Neural progenitor cell (in vitro differentiated cells): ENCODE measurements around the gene KRTAP9-8. TPM values are rescaled to one million over a fixed set of nuclear protein-coding genes. Genes with fewer than 3 reads are reported as not detected.
"Not testable (repeated sequence)": the region's sequence is repeated elsewhere in the genome, so short reads cannot be mapped to it uniquely, and the experiment has no call there.

Experiments used
- DNase-seq: peaks from one replicate; pipeline ENCODE4 v3.0.0-alpha.2; 2016; ENCODE audit warnings: low spot score
- H2AFZ ChIP-seq: fragments of 200-600 bp; sonication (generic); replicated peaks from 2 replicates; pipeline ENCODE4 v1.6.1; 2016; ENCODE audit warnings: antibody characterized with exemption
- H3F3A ChIP-seq: fragments of 200-600 bp; sonication (generic); 2 replicates; pipeline ENCODE4 v1.6.1; 2016; ENCODE audit warnings: antibody characterized with exemption, low read depth
- H3K27ac ChIP-seq: fragments of 200-600 bp; sonication (generic); 2 replicates; pipeline ENCODE4 v1.5.1; 2016; ENCODE audit warnings: mild to moderate bottlenecking
- H3K27me3 ChIP-seq: fragments of 200-600 bp; sonication (generic); 2 replicates; pipeline ENCODE4 v1.6.1; 2016; ENCODE audit warnings: mild to moderate bottlenecking, moderate library complexity
- H3K36me3 ChIP-seq: fragments of 200-600 bp; sonication (generic); 2 replicates; pipeline ENCODE4 v1.5.1; 2016
- H3K4me1 ChIP-seq: fragments of 200-600 bp; sonication (generic); 2 replicates; pipeline ENCODE4 v1.6.1; 2016; ENCODE audit warnings: mixed run types
- H3K4me2 ChIP-seq: fragments of 200-600 bp; sonication (generic); 2 replicates; pipeline ENCODE4 v1.6.1; 2016
- H3K4me3 ChIP-seq: fragments of 200-600 bp; sonication (generic); 2 replicates; pipeline ENCODE4 v1.5.1; 2016
- H3K79me2 ChIP-seq: fragments of 200-600 bp; sonication (generic); 2 replicates; pipeline ENCODE4 v1.6.1; 2016; ENCODE audit warnings: low read depth
- H3K9ac ChIP-seq: fragments of 200-600 bp; sonication (generic); 2 replicates; pipeline ENCODE4 v1.6.1; 2016
- H3K9me3 ChIP-seq: fragments of 200-600 bp; sonication (generic); 2 replicates; pipeline ENCODE4 v1.5.1; 2016; ENCODE audit warnings: low read depth
- H4K20me1 ChIP-seq: fragments of 200-600 bp; sonication (generic); 2 replicates; pipeline ENCODE4 v1.6.1; 2016; ENCODE audit warnings: low read depth
- H3K27ac Mint-ChIP-seq: 3 replicates; pipeline ENCODE4 v1.8.0; 2021; ENCODE audit warnings: mixed read lengths
- H3K27me3 Mint-ChIP-seq: 2 replicates; pipeline ENCODE4 v1.8.0; 2022; ENCODE audit warnings: low read depth, mild to moderate bottlenecking, inconsistent platforms, moderate library complexity, mixed read lengths; ENCODE audit not compliant: insufficient read depth
- H3K36me3 Mint-ChIP-seq: 3 replicates; pipeline ENCODE4 v1.8.0; 2021; ENCODE audit warnings: mixed read lengths
- H3K4me1 Mint-ChIP-seq: 3 replicates; pipeline ENCODE4 v1.8.0; 2021; ENCODE audit warnings: mixed read lengths
- H3K4me3 Mint-ChIP-seq: 3 replicates; pipeline ENCODE4 v1.8.0; 2021; ENCODE audit warnings: mild to moderate bottlenecking, moderate library complexity, mixed read lengths
- H3K9me3 Mint-ChIP-seq: 3 replicates; pipeline ENCODE4 v1.8.0; 2020; ENCODE audit warnings: mixed read lengths
- CTCF ChIP-seq: fragments of 200-600 bp; sonication (generic); IDR thresholded peaks from 2 replicates; pipeline ENCODE4 v1.5.1; 2017; ENCODE audit warnings: antibody characterized with exemption, mild to moderate bottlenecking
- EZH2 ChIP-seq: fragments of 200-600 bp; sonication (generic); IDR thresholded peaks from 2 replicates; pipeline ENCODE4 v1.6.1; 2017; ENCODE audit warnings: antibody characterized with exemption, mild to moderate bottlenecking, moderate library complexity
- EZH2phosphoT487 ChIP-seq: fragments of 200-600 bp; sonication (generic); IDR thresholded peaks from 2 replicates; pipeline ENCODE4 v1.6.1; 2017; ENCODE audit warnings: antibody characterized with exemption
- total RNA-seq: library from RNA; depleted of rRNA; stranded (reverse); fragments of >200 nt; gene quantifications from 2 replicates; pipeline ENCODE4 v1.2.3, GENCODE V29; 2015; ENCODE audit warnings: low replicate concordance

The KRTAP9-8 gene
- total RNA-seq, 1 donor from 2014 or later = not detected

- no peaks in the 10 kb centered on the region for H3K4me1 Mint-ChIP-seq
- H3K36me3 ChIP-seq = no peaks in the 10 kb centered on the region
- H3K4me2 ChIP-seq = no peak overlapping the region
- H3K79me2 ChIP-seq = no peaks in the 10 kb centered on the region
- H3K4me3 Mint-ChIP-seq = no peak overlapping the region
- no peak overlapping the region for H3K27ac Mint-ChIP-seq
- H3K9ac ChIP-seq = no peak overlapping the region
- peaks cover 5% of the 10 kb centered on the region for H3K27me3 Mint-ChIP-seq
- TF ChIP-seq CTCF (no peak), EZH2phosphoT487 (no peak), EZH2 (no peak)
- H3K36me3 Mint-ChIP-seq = no peaks in the 10 kb centered on the region
- no peak overlapping the region for H3K27ac ChIP-seq
- no peaks in the 10 kb centered on the region for H3K9me3 Mint-ChIP-seq
- no peak overlapping the region for H2AFZ ChIP-seq
- no peaks in the 10 kb centered on the region for H4K20me1 ChIP-seq
- H3K9me3 ChIP-seq = no peaks in the 10 kb centered on the region
- no peaks in the 10 kb centered on the region for H3K4me1 ChIP-seq
- no peak overlapping the region for H3K4me3 ChIP-seq
- no peaks in the 10 kb centered on the region for H3F3A ChIP-seq
- DNase-seq = no peak
- no peaks in the 10 kb centered on the region for H3K27me3 ChIP-seq
These were observed 7.7 kb upstream of the KRTAP9-8 start for GRCh38 chr17:41230094-41230493.

- no peaks in the 10 kb centered on the region for H3K4me1 ChIP-seq
- Mint-ChIP-seq H3K4me1 (no peaks in the 10 kb centered on the region), H3K9me3 (no peaks in the 10 kb centered on the region), H3K36me3 (no peaks in the 10 kb centered on the region), H3K4me3 (no peak overlapping the region), H3K27ac (no peak overlapping the region), H3K27me3 (peaks cover 5% of the 10 kb centered on the region)
- no peak overlapping the region for H3K27ac ChIP-seq
- no peak for DNase-seq
- no peaks in the 10 kb centered on the region for H3K9me3 ChIP-seq
- H3K36me3 ChIP-seq = no peaks in the 10 kb centered on the region
- H3F3A ChIP-seq = no peaks in the 10 kb centered on the region
- H3K4me2 ChIP-seq = no peak overlapping the region
- H2AFZ ChIP-seq = no peak overlapping the region
- H3K27me3 ChIP-seq = no peaks in the 10 kb centered on the region
- no peak overlapping the region for H3K4me3 ChIP-seq
- no peaks in the 10 kb centered on the region for H4K20me1 ChIP-seq
- no peak overlapping the region for H3K9ac ChIP-seq
- TF ChIP-seq EZH2phosphoT487 = no peak
- no peak for TF ChIP-seq CTCF
- TF ChIP-seq EZH2 = no peak
- H3K79me2 ChIP-seq = no peaks in the 10 kb centered on the region
These were observed 6.1 kb upstream of the KRTAP9-8 start for GRCh38 chr17:41231731-41232130.

DNA sequence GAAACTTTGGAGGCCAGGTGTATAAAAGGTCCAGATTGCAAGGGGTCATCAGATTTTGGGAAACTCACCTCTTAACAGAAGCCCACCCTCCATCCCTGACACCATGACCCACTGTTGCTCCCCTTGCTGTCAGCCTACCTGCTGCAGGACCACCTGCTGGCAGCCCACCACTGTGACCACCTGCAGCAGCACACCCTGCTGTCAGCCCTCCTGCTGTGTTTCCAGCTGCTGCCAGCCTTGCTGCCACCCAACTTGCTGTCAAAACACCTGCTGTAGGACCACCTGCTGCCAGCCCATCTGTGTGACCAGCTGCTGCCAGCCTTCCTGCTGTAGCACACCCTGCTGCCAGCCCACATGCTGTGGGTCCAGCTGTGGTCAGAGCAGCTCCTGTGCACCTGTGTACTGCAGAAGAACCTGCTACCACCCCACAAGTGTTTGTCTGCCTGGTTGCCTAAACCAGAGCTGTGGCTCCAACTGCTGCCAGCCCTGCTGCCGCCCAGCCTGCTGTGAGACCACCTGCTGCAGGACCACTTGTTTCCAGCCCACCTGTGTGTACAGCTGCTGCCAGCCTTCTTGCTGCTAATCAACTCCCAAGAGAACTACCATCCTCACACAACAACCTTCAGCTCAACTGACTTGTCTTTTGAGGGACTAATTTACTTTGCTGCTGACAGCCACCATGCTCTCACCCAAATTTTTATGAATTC, 5.2 kb upstream of the KRTAP9-8 start, which contains the start of gene KRTAP9-3:
Gene KRTAP9-3 (plus strand): TSS at position 51 of the 707 bp plus-strand sequence. CDS start 53 bp downstream, at position 104.
- not testable (repeated sequence) for DNase-seq, H3K9ac ChIP-seq, H3K27me3 Mint-ChIP-seq, H4K20me1 ChIP-seq, H3F3A ChIP-seq, H2AFZ ChIP-seq, H3K36me3 ChIP-seq, H3K79me2 ChIP-seq, H3K4me1 ChIP-seq, H3K4me2 ChIP-seq, H3K4me3 ChIP-seq, H3K27me3 ChIP-seq, H3K4me1 Mint-ChIP-seq, H3K36me3 Mint-ChIP-seq, H3K4me3 Mint-ChIP-seq, H3K27ac Mint-ChIP-seq, H3K9me3 ChIP-seq, H3K27ac ChIP-seq, H3K9me3 Mint-ChIP-seq

- not testable (repeated sequence) for H3K36me3 Mint-ChIP-seq, H3K4me1 Mint-ChIP-seq
These were observed 683 bp upstream of the KRTAP9-8 start for GRCh38 chr17:41237116-41237515.

DNA sequence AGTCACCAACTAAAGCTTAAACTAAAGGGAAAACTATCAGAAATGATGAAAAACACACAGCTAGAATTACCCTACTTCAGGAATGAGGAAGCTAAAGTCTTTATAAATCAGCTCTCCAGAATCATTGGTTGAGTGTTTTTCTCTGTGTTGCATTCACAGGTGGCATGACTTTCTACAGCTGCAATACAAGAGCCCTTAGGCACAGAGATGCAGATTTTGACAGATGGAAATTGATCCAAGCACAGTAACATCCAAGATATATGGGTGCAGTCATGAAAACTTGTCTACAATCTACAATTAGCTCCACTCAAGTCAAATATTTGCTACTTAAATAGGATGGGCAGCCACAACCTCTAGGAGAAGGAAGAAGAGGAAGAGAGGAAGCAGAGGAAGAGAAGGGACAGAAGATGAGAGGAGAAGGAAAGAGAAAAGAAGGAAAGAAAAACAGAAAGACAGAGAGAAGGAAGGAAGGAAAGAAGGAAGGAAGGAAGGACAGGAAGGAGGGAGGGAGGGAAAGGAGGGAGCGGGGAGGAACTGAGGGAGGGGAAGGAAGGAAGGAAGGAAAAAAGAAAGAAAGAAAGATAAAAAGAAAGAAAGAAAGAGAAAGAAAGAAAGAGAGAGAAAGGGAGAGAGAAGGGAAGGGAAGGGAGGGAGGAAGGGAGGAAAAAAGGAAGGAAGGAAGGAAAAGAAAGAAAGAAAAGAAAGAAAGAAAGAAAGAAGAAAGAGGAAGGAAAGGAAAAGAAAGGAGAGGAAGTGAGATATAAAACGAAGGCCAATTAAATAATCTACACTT, 9.4 kb downstream of the KRTAP9-8 start:
- not testable (repeated sequence) for H3K4me1 Mint-ChIP-seq, H3K27ac ChIP-seq, DNase-seq, H3K36me3 ChIP-seq, H3K79me2 ChIP-seq, H4K20me1 ChIP-seq, H3K4me1 ChIP-seq, H3K9ac ChIP-seq, H2AFZ ChIP-seq, H3K9me3 Mint-ChIP-seq, H3F3A ChIP-seq, H3K4me3 Mint-ChIP-seq, H3K36me3 Mint-ChIP-seq, H3K27ac Mint-ChIP-seq, H3K27me3 ChIP-seq, H3K4me2 ChIP-seq, H3K9me3 ChIP-seq, H3K4me3 ChIP-seq, H3K27me3 Mint-ChIP-seq

More at GRCh38 chr17:41237116-41237515, 683 bp upstream of the KRTAP9-8 start:
- not testable (repeated sequence) for H2AFZ ChIP-seq, H3F3A ChIP-seq, H3K4me2 ChIP-seq, H3K9me3 Mint-ChIP-seq, DNase-seq, H3K9ac ChIP-seq, H3K4me3 ChIP-seq, H3K4me3 Mint-ChIP-seq, H3K27me3 ChIP-seq, H3K27me3 Mint-ChIP-seq, H3K79me2 ChIP-seq, H3K27ac ChIP-seq, H3K4me1 ChIP-seq, H3K9me3 ChIP-seq, H3K27ac Mint-ChIP-seq, H4K20me1 ChIP-seq, H3K36me3 ChIP-seq

DNA sequence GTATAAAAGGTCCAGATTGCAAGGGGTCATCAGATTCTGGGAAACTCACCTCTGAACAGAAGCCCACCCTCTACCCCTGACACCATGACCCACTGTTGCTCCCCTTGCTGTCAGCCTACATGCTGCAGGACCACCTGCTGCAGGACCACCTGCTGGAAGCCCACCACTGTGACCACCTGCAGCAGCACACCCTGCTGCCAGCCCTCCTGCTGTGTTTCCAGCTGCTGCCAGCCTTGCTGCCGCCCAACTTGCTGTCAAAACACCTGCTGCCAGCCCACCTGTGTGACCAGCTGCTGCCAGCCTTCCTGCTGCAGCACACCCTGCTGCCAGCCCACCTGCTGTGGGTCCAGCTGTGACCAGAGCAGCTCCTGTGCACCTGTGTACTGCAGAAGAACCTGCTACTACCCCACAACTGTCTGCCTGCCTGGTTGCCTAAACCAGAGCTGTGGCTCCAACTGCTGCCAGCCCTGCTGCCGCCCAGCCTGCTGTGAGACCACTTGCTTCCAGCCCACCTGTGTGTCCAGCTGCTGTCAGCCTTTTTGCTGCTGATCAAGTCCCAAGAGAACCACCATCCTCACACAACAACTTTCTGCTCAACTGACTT, 11.9 kb downstream of the KRTAP9-8 start, which contains the start of gene KRTAP9-4:
Gene KRTAP9-4 (plus strand): TSS at position 51 of the 604 bp plus-strand sequence. CDS start 34 bp downstream, at position 85.
- H3K79me2 ChIP-seq, H3K9me3 ChIP-seq, H3K36me3 Mint-ChIP-seq, H3K4me1 Mint-ChIP-seq, H3K27me3 ChIP-seq, H3K27ac ChIP-seq, H2AFZ ChIP-seq, DNase-seq, H4K20me1 ChIP-seq, H3K36me3 ChIP-seq, H3K9me3 Mint-ChIP-seq, H3K27me3 Mint-ChIP-seq, H3F3A ChIP-seq, H3K4me1 ChIP-seq, H3K9ac ChIP-seq, H3K4me2 ChIP-seq, H3K4me3 Mint-ChIP-seq, H3K4me3 ChIP-seq, H3K27ac Mint-ChIP-seq: not testable (repeated sequence)
